Measurements from ENCODE around the gene BACH2. TPM values are rescaled to one million over a fixed set of nuclear protein-coding genes. Genes with fewer than 3 reads are reported as not detected.
A peak's percentile ranks its signal among the peaks of the same experiment; 100 is the strongest.

The BACH2 gene
- polyA plus RNA-seq, 1 of the 3 experiments (the other 2 are of a cell fraction), result 0.46 TPM

DNA sequence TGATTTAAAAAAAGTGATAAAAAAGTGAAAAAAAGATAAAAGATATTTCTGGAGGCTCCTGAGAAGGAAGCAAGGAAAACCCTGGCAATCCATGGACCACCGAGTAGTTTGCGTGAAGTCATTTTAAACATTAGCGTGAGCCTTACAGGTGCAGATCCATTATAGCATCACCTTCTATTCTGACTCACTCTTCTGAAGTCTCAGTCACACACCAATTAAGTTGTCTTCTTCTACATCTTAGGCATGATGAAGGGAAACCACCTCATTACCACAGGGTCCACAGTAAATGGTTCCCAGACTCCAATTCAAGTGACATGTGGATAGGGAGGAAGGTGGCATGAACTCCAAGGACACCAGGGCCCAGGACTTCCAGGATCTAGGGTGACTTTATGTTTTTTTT lies 303.2 kb downstream of the BACH2 start (continued):
- TF ChIP-seq, protein P1, sequence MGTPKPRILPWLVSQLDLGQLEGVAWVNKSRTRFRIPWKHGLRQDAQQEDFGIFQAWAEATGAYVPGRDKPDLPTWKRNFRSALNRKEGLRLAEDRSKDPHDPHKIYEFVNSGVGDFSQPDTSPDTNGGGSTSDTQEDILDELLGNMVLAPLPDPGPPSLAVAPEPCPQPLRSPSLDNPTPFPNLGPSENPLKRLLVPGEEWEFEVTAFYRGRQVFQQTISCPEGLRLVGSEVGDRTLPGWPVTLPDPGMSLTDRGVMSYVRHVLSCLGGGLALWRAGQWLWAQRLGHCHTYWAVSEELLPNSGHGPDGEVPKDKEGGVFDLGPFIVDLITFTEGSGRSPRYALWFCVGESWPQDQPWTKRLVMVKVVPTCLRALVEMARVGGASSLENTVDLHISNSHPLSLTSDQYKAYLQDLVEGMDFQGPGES (IDR thresholded peaks at IDR 0.05; ENCODE audit: low read depth, low read length), result no peak
- TF ChIP-seq EZH2phosphoT487 (IDR thresholded peaks at IDR 0.05; ENCODE audit: borderline replicate concordance, low read depth), result no peak
- TF ChIP-seq, protein P2, sequence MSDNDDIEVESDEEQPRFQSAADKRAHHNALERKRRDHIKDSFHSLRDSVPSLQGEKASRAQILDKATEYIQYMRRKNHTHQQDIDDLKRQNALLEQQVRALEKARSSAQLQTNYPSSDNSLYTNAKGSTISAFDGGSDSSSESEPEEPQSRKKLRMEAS (IDR thresholded peaks at IDR 0.05; ENCODE audit: low read depth), result no peak
- no peak for TF ChIP-seq POLR2AphosphoS5 (IDR thresholded peaks at IDR 0.05; ENCODE audit: low read depth, low read length)
- TF ChIP-seq SMC3 (IDR thresholded peaks at IDR 0.05; ENCODE audit: low read depth, low read length), result no peak
- no peak for TF ChIP-seq FOXJ3 (CRISPR knock-in tag; IDR thresholded peaks at IDR 0.05)
- TF ChIP-seq SIN3A (IDR thresholded peaks at IDR 0.05; ENCODE audit: borderline replicate concordance, low read depth, low read length), result no peak
- no peak for TF ChIP-seq TEAD4 (IDR thresholded peaks at IDR 0.05; ENCODE audit: borderline replicate concordance, insufficient read depth)
- no peak for TF ChIP-seq NFIC (IDR thresholded peaks at IDR 0.05; ENCODE audit: borderline replicate concordance)
- TF ChIP-seq FOXM1 (IDR thresholded peaks at IDR 0.05; ENCODE audit: low read depth), result no peak
- no peak for TF ChIP-seq RAD21 (IDR thresholded peaks at IDR 0.05; ENCODE audit: low read length)

GRCh38 chr6:89992818-89993217 lies 303.8 kb downstream of the BACH2 start:
- Histone ChIP-seq H3K4me2 (no peak overlapping the region), H4K20me1 (ENCODE audit: insufficient read depth) (no peaks in the 10 kb centered on the region), H3K27ac (ENCODE audit: low read depth in 2 of 2, low read length in 1 of 2) (no peak overlapping the region), H3K9me2 (no peaks in the 10 kb centered on the region), H2AFZ (ENCODE audit: low read depth) (no peak overlapping the region), H3K9ac (no peak overlapping the region), H3F3A (replicated peaks; ENCODE audit: insufficient read depth) (peaks cover 4% of the 10 kb centered on the region), H3K36me3 (replicated peaks in 1 of 2; ENCODE audit: control insufficient read depth in 1 of 2, insufficient read depth in 2 of 2, low read length in 1 of 2) (no peaks in the 10 kb centered on the region), H3K79me2 (ENCODE audit: insufficient read depth) (no peaks in the 10 kb centered on the region), H3K4me3 (ENCODE audit: low read depth in 2 of 2, low read length in 1 of 2) (no peak overlapping the region), H3K27me3 (ENCODE audit: insufficient read depth) (no peaks in the 10 kb centered on the region), H3K4me1 (ENCODE audit: control insufficient read depth in 1 of 2, insufficient read depth in 2 of 2, low read depth in 1 of 2, low read length in 1 of 2) (peaks cover 0 to 2% of the 10 kb centered on the region in 2 experiments; a peak in 1 of 4 replicates), H3K9me3 (no peaks in the 10 kb centered on the region)
- CTCF ChIA-PET, result no interaction called here
- POLR2A ChIA-PET, result no interaction called here
- WGBS (ENCODE audit: low lambda C conversion rate), result 95% methylated on average over 2 of the region's 2 CpGs
- no peak for DNase-seq
- TF ChIP-seq JUND (IDR thresholded peaks at IDR 0.05) (no peak), POLR2AphosphoS5 (IDR thresholded peaks at IDR 0.05; ENCODE audit: low read depth, low read length) (no peak), RAD21 (IDR thresholded peaks at IDR 0.05; ENCODE audit: low read length) (no peak)

GRCh38 chr6:89989742-89990141 lies 306.9 kb downstream of the BACH2 start:
- Histone ChIP-seq H3K9me2 (no peaks in the 10 kb centered on the region), H3K27me3 (ENCODE audit: insufficient read depth) (no peaks in the 10 kb centered on the region), H3K36me3 (replicated peaks in 1 of 2; ENCODE audit: control insufficient read depth in 1 of 2, insufficient read depth in 2 of 2, low read length in 1 of 2) (no peaks in the 10 kb centered on the region), H3K4me1 (ENCODE audit: control insufficient read depth in 1 of 2, insufficient read depth in 2 of 2, low read depth in 1 of 2, low read length in 1 of 2) (peaks cover 27 to 31% of the 10 kb centered on the region in 2 experiments), H3F3A (replicated peaks; ENCODE audit: insufficient read depth) (peaks cover 25% of the 10 kb centered on the region), H3K9me3 (no peaks in the 10 kb centered on the region), H4K20me1 (ENCODE audit: insufficient read depth) (no peaks in the 10 kb centered on the region), H3K4me3 (ENCODE audit: low read depth in 2 of 2, low read length in 1 of 2) (no peak overlapping the region), H3K27ac (ENCODE audit: low read depth in 2 of 2, low read length in 1 of 2) (peak overlapping the region; percentile 34 to 53), H3K79me2 (ENCODE audit: insufficient read depth) (no peaks in the 10 kb centered on the region), H3K4me2 (0 out of 2 replicates have a peak overlapping the region, but pooled peaks have one; percentile 17), H3K9ac (no peak overlapping the region), H2AFZ (ENCODE audit: low read depth) (no peak overlapping the region)
- DNase-seq, result no peak
- WGBS (ENCODE audit: low lambda C conversion rate), result 72% methylated on average over 4 of the region's 4 CpGs
- POLR2A ChIA-PET, result no interaction called here
- TF ChIP-seq CHD2 (IDR thresholded peaks at IDR 0.05; ENCODE audit: low read length, partially characterized antibody) (no peak), TCF12 (IDR thresholded peaks at IDR 0.05) (peak; percentile 65), POLR2AphosphoS5 (IDR thresholded peaks at IDR 0.05; ENCODE audit: low read depth, low read length) (no peak), TEAD4 (IDR thresholded peaks at IDR 0.05; ENCODE audit: borderline replicate concordance, insufficient read depth) (peak; percentile 60; the same call in 1 of the 2 replicates), JUND (IDR thresholded peaks at IDR 0.05) (0 out of 2 replicates have a peak, but pooled peaks have one; percentile 4), USF1 (IDR thresholded peaks at IDR 0.05; ENCODE audit: borderline replicate concordance, low read depth) (peak; percentile 28; the same call in 1 of the 2 replicates), MXI1 (IDR thresholded peaks at IDR 0.05; ENCODE audit: low read depth, low read length) (no peak), NFIC (IDR thresholded peaks at IDR 0.05; ENCODE audit: borderline replicate concordance) (0 out of 2 replicates have a peak, but pooled peaks have one; percentile 10), RXRA (IDR thresholded peaks at IDR 0.05; ENCODE audit: borderline replicate concordance, low read depth) (peak; percentile 41; the same call in 1 of the 2 replicates)
- TF ChIP-seq, protein P3, sequence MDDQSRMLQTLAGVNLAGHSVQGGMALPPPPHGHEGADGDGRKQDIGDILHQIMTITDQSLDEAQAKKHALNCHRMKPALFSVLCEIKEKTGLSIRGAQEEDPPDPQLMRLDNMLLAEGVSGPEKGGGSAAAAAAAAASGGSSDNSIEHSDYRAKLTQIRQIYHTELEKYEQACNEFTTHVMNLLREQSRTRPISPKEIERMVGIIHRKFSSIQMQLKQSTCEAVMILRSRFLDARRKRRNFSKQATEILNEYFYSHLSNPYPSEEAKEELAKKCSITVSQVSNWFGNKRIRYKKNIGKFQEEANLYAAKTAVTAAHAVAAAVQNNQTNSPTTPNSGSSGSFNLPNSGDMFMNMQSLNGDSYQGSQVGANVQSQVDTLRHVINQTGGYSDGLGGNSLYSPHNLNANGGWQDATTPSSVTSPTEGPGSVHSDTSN (IDR thresholded peaks at IDR 0.05), result peak; percentile 35; the same call in 1 of the 2 replicates
- CTCF ChIA-PET, result interaction anchor here (1.7 kb wide), 1 partner anchor 50 kb away, joined by 4 read pairs; no protein-coding TSS in a partner anchor

Measured in SK-N-SH (cell line).